Endothelial cell of umbilical vein (primary cell): Measurements from ENCODE around the gene RAD51B.

Experiments used
- CTCF ChIP-seq, 2 donors: IDR thresholded peaks; 1 replicate in 1 of 2; 2 replicates in 1 of 2; pipeline ENCODE4 v1.5.1; 2011; ENCODE audit warnings: low read length in 2 of 2, mild to moderate bottlenecking in 2 of 2, moderate library complexity in 2 of 2, control low read depth in 1 of 2, inconsistent platforms in 1 of 2, low read depth in 1 of 2; ENCODE audit not compliant: insufficient read depth in 1 of 2; ENCODE audit errors: extremely low read depth in 1 of 2
- EZH2 ChIP-seq: IDR thresholded peaks from 2 replicates; pipeline ENCODE4 v1.6.1; 2012; ENCODE audit warnings: borderline replicate concordance, low read depth, mild to moderate bottlenecking, moderate library complexity, low read length, inconsistent platforms; ENCODE audit not compliant: severe bottlenecking
- GATA2 ChIP-seq: IDR thresholded peaks from 2 replicates; pipeline ENCODE4 v1.7.0; 2011; ENCODE audit warnings: low read depth, mild to moderate bottlenecking, moderate library complexity, mixed read lengths, low read length; ENCODE audit not compliant: insufficient read length, insufficient read depth
- JUN ChIP-seq: IDR thresholded peaks from 2 replicates; pipeline ENCODE4 v1.6.1; 2011; ENCODE audit warnings: borderline replicate concordance, low read depth; ENCODE audit not compliant: insufficient read length, insufficient read depth
- MYC ChIP-seq: IDR thresholded peaks from one replicate; pipeline ENCODE4 v1.6.1; 2011; ENCODE audit warnings: mild to moderate bottlenecking, low read depth, low read length
- POLR2A ChIP-seq: IDR thresholded peaks from 2 replicates; pipeline ENCODE4 v1.6.1; 2012; ENCODE audit warnings: low read depth, mild to moderate bottlenecking, control low read depth, low read length

GRCh38 chr14:68177728-68178127, 358.1 kb downstream of the RAD51B start:
- TF ChIP-seq CTCF (IDR thresholded peaks at IDR 0.05; ENCODE audit: extremely low read depth in 1 of 2, insufficient read depth in 1 of 2, low read depth in 1 of 2, low read length in 2 of 2) (no peak), GATA2 (no peak), POLR2A (no peak), EZH2 (no peak), JUN (no peak), MYC (no peak)
